CD4-positive, CD25-positive, alpha-beta regulatory T cell (primary cell): ENCODE data around the gene TMEM212. TPM values are rescaled to one million over a fixed set of nuclear protein-coding genes. Genes with fewer than 3 reads are reported as not detected.
A peak's percentile ranks its signal among the peaks of the same experiment; 100 is the strongest.

ENCODE experiments used
- ATAC-seq, 2 donors: fragments of 150-1000 bp; cut with Tn5 transposase; one replicate each; pipeline ENCODE4 v1.10.0; 2021; ENCODE audit warnings: low read depth in 2 of 2, moderate number of reproducible peaks in 2 of 2, moderate library complexity in 1 of 2
- DNase-seq, 3 donors: peaks; one replicate each; pipeline versions ENCODE4 v3.0.0 to v3.0.0-alpha.2; 2012 to 2022; ENCODE audit warnings: mixed read lengths in 1 of 3
- H3K27ac ChIP-seq: one replicate; pipeline ENCODE4 v1.7.0; 2013; ENCODE audit warnings: mild to moderate bottlenecking, low read length; ENCODE audit not compliant: insufficient read depth, poor library complexity, severe bottlenecking
- H3K27me3 ChIP-seq: one replicate; pipeline ENCODE4 v1.7.0; 2013; ENCODE audit warnings: low read length; ENCODE audit not compliant: control insufficient read depth, insufficient read depth
- H3K36me3 ChIP-seq: one replicate; pipeline ENCODE4 v1.7.0; 2013; ENCODE audit warnings: mild to moderate bottlenecking, low read length, moderate library complexity; ENCODE audit not compliant: control insufficient read depth, insufficient read depth
- H3K4me1 ChIP-seq: 2 replicates; pipeline ENCODE4 v1.7.0; 2013; ENCODE audit warnings: mild to moderate bottlenecking, low read length; ENCODE audit not compliant: insufficient read depth, control insufficient read depth, poor library complexity, severe bottlenecking
- H3K4me3 ChIP-seq: one replicate; pipeline ENCODE4 v1.7.0; 2013; ENCODE audit warnings: low read depth, mild to moderate bottlenecking, low read length, moderate library complexity
- H3K9me3 ChIP-seq, 2 experiments: 1 replicate in 1 of 2; 2 replicates in 1 of 2; pipeline ENCODE4 v1.7.0; 2013; ENCODE audit warnings: low read length in 2 of 2, mild to moderate bottlenecking in 1 of 2, moderate library complexity in 1 of 2; ENCODE audit not compliant: control insufficient read depth in 2 of 2
- H3K27ac Mint-ChIP-seq, 3 donors: one replicate each; pipeline ENCODE4 v1.8.0; 2020 to 2022; ENCODE audit warnings: mild to moderate bottlenecking in 3 of 3, mixed read lengths in 3 of 3, moderate library complexity in 2 of 3
- H3K27me3 Mint-ChIP-seq: one replicate; pipeline ENCODE4 v1.8.0; 2022; ENCODE audit warnings: mild to moderate bottlenecking, mixed read lengths
- H3K36me3 Mint-ChIP-seq: one replicate; pipeline ENCODE4 v1.8.0; 2020; ENCODE audit warnings: mixed read lengths
- H3K4me1 Mint-ChIP-seq, 4 donors: one replicate each; pipeline ENCODE4 v1.8.0; 2020 to 2022; ENCODE audit warnings: mixed read lengths in 4 of 4, mild to moderate bottlenecking in 1 of 4
- H3K4me3 Mint-ChIP-seq, 4 donors: one replicate each; pipeline ENCODE4 v1.8.0; 2020 to 2022; ENCODE audit warnings: mild to moderate bottlenecking in 4 of 4, mixed read lengths in 4 of 4, moderate library complexity in 3 of 4
- H3K9me3 Mint-ChIP-seq, 7 donors: one replicate each; pipeline ENCODE4 v1.8.0; 2020 to 2022; ENCODE audit warnings: mixed read lengths in 7 of 7, mild to moderate bottlenecking in 3 of 7, moderate library complexity in 2 of 7
- polyA plus RNA-seq, 4 donors: library from polyadenylated mRNA; unstranded; fragments of 300-500 nt; fragmentation: Illumina TruSeq; gene quantifications; one replicate each; pipeline ENCODE4 v1.2.3, GENCODE V29; 2021
- total RNA-seq: library from RNA; stranded (reverse); gene quantifications from one replicate; pipeline ENCODE4 v1.2.3, GENCODE V29; 2022

Gene TMEM212
- total and polyA plus RNA-seq, 5 donors from 2014 or later = not detected

DNA sequence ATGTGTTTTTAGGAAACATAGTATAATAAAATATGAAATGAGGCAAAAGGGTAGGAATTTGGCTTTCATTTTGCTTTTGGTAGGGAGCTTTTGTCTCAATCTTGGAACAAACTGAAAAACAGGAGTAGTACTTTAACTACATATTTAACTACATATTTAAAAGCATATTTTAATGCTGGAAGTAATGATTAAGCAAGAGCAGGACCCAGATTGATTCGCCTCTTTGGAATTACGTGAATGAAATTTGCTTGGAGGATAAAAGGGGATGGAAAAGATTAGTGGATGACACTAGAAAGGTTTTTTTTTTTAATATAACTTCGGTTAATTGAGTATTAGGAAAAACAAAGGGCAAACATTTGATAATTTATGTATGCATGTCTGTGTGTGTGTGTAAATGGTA is 11.2 kb upstream of the TMEM212 start:
- peaks cover 0 to 1% (median 0%) of the 10 kb centered on the region in 7 donors for H3K9me3 Mint-ChIP-seq
- H3K36me3 Mint-ChIP-seq = no peaks in the 10 kb centered on the region
- ATAC-seq = no peak
- Histone ChIP-seq H3K27me3 (peaks cover 6% of the 10 kb centered on the region), H3K4me3 (no peak overlapping the region), H3K36me3 (no peaks in the 10 kb centered on the region), H3K27ac (no peak overlapping the region), H3K4me1 (peaks cover 6% of the 10 kb centered on the region), H3K9me3 (no peaks in the 10 kb centered on the region)
- no peak overlapping the region for H3K4me3 Mint-ChIP-seq
- DNase-seq = no peak
- H3K27me3 Mint-ChIP-seq = peaks cover 8% of the 10 kb centered on the region
- no peak overlapping the region for H3K27ac Mint-ChIP-seq
- H3K4me1 Mint-ChIP-seq = peaks cover 5 to 21% (median 11%) of the 10 kb centered on the region in 4 donors

DNA sequence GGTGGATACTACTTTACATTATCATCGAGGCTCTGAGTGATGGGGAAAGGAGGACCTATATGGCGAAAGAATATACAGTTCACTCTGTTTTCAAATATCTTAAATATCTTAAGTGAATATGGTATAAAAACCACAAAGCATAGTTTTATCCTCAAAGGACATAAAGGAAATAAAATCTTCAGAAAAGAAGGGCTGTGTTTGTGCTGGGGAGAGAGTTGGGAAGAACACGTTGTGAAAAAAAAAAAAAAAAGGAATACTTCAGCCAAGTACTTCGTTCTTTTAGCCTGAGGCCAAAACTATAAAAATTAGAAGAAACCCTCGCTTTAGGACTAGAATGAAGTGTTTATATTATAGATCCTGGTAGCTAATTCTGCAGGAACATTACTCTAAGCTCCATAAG is 10.2 kb upstream of the TMEM212 start:
- H3K36me3 Mint-ChIP-seq = no peaks in the 10 kb centered on the region
- DNase-seq (no peak), ATAC-seq (no peak)
- H3K4me3 Mint-ChIP-seq = no peak overlapping the region
- Histone ChIP-seq H3K9me3 (no peaks in the 10 kb centered on the region), H3K27ac (no peak overlapping the region), H3K36me3 (no peaks in the 10 kb centered on the region), H3K4me3 (no peak overlapping the region), H3K27me3 (peaks cover 6% of the 10 kb centered on the region), H3K4me1 (no peaks in the 10 kb centered on the region)
- peaks cover 18% of the 10 kb centered on the region for H3K27me3 Mint-ChIP-seq
- H3K9me3 Mint-ChIP-seq = peaks cover 0 to 1% (median 0%) of the 10 kb centered on the region in 7 donors
- H3K4me1 Mint-ChIP-seq = peaks cover 2 to 12% (median 6%) of the 10 kb centered on the region in 4 donors
- no peak overlapping the region for H3K27ac Mint-ChIP-seq

DNA sequence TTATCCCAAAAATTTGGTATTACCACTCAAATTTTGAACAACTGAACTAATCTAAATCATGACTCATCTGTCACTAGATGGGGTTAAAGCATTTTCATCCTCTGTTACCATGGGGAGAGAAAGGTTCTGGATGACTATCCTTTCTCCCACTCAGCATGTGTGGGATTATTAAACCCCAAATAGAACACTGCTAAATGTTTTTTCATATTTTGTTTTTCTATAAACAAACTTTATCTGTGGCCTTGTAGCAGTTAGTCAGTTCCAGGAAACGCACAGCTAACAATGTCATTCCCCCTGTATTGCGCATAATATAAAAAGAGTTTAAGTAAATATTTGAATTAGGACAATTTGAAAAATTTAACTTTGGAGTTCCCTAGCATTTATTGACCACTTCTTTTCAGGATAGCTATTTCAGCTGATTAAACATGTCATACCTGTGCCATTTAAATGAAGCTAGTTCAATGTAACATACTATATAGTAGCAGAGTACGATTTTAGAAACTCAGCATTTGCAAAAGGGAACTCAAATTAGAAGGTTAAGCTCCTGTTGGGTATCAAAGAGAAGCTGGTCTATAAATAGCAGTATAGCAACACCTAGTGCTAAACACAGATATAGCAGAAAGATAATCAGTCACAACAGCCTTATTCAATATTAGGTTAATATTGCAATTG is 9.2 kb upstream of the TMEM212 start:
- H3K27me3 ChIP-seq = peaks cover 10% of the 10 kb centered on the region
- H3K9me3 Mint-ChIP-seq = peaks cover 0 to 1% (median 0%) of the 10 kb centered on the region in 7 donors
- H3K27ac Mint-ChIP-seq = no peak overlapping the region
- H3K4me1 ChIP-seq = no peaks in the 10 kb centered on the region
- H3K4me1 Mint-ChIP-seq = peaks cover 0 to 7% (median 4%) of the 10 kb centered on the region in 4 donors
- peaks cover 26% of the 10 kb centered on the region for H3K27me3 Mint-ChIP-seq
- no peak overlapping the region for H3K4me3 Mint-ChIP-seq
- H3K9me3 ChIP-seq = no peaks in the 10 kb centered on the region
- H3K36me3 ChIP-seq = no peaks in the 10 kb centered on the region
- H3K4me3 ChIP-seq = no peak overlapping the region
- peak in 1 of 2 donors; percentile 42 for ATAC-seq
- no peak overlapping the region for H3K27ac ChIP-seq
- DNase-seq = peak in 1 of 3 donors; percentile 34
- H3K36me3 Mint-ChIP-seq = no peaks in the 10 kb centered on the region

DNA sequence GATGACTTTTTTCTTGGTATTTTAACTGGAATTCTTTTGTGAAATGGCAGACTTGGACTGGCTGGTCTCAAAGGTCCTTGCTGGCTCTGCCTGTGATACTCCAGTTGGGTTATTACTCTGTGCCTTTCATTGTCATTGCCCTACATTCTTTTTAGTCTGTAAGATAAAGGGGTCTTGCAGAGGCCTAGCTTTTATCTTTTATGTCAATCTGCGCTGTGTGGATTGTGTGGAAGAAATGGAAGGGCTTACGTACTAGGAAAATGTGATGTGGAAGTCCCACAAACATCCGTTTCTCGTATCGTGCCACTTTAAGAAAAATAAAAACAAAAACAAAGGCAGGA is 8.7 kb upstream of the TMEM212 start:
- Histone ChIP-seq H3K36me3 (no peaks in the 10 kb centered on the region), H3K4me1 (no peaks in the 10 kb centered on the region), H3K4me3 (no peak overlapping the region), H3K27ac (no peak overlapping the region), H3K27me3 (peaks cover 10% of the 10 kb centered on the region), H3K9me3 (no peaks in the 10 kb centered on the region)
- DNase-seq = no peak
- H3K27ac Mint-ChIP-seq = no peak overlapping the region
- H3K36me3 Mint-ChIP-seq = no peaks in the 10 kb centered on the region
- H3K4me1 Mint-ChIP-seq = peaks cover 0 to 4% (median 2%) of the 10 kb centered on the region in 4 donors
- no peak overlapping the region for H3K4me3 Mint-ChIP-seq
- peaks cover 30% of the 10 kb centered on the region for H3K27me3 Mint-ChIP-seq
- no peak for ATAC-seq
- H3K9me3 Mint-ChIP-seq = peaks cover 0 to 1% (median 0%) of the 10 kb centered on the region in 7 donors

DNA sequence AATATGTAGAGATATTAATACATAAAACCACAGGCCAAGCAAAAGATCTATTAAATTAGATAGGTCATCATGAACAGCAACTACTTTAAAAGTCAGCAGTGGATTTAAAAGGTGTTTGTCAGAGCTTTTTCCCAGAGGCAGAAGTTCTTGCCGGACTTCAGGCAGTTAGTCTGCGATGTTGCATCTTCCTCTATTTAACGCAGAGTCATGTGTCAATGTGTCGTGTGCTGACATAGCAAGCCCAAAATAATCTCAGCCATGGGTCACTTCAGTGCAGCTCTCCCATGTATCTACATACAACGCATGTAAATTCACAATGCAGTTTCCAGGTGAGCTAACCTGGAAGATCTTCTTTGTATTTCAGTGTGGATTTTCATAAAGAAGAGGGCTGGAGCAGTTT is 8.0 kb upstream of the TMEM212 start:
- no peak for ATAC-seq
- H3K36me3 Mint-ChIP-seq = no peaks in the 10 kb centered on the region

DNA sequence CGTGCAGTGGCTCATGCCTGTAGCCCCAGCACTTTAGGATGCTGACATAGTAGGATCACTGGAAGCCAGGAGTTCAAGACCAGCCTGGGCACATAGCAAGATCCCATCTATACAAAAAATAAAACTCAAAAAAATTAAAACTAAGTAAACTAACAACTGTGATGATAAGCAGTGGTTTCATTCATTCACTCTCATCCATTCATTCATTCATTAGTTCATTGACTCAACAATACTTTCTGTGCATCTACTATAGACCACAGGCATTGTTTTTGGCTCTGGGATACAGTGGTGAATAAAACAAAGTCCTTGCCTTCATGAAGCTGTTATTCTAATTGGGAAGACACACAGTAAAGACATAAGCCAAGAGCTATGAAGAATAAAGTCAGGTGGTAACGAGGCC is 7.5 kb upstream of the TMEM212 start:
- H3K4me3 Mint-ChIP-seq = no peak overlapping the region
- no peaks in the 10 kb centered on the region for H3K36me3 Mint-ChIP-seq
- Histone ChIP-seq H3K27ac (no peak overlapping the region), H3K4me3 (no peak overlapping the region), H3K4me1 (no peaks in the 10 kb centered on the region), H3K36me3 (no peaks in the 10 kb centered on the region), H3K27me3 (peaks cover 15% of the 10 kb centered on the region), H3K9me3 (no peaks in the 10 kb centered on the region)
- H3K4me1 Mint-ChIP-seq = no peaks in the 10 kb centered on the region
- no peak for ATAC-seq
- DNase-seq = no peak
- H3K9me3 Mint-ChIP-seq = peaks cover 0 to 1% (median 0%) of the 10 kb centered on the region in 7 donors
- peaks cover 35% of the 10 kb centered on the region for H3K27me3 Mint-ChIP-seq
- no peak overlapping the region for H3K27ac Mint-ChIP-seq

More for the DNA sequence above, 8.0 kb upstream of the TMEM212 start:
- Histone ChIP-seq H3K4me3 (no peak overlapping the region), H3K36me3 (no peaks in the 10 kb centered on the region), H3K9me3 (no peaks in the 10 kb centered on the region), H3K4me1 (no peaks in the 10 kb centered on the region), H3K27me3 (peaks cover 10% of the 10 kb centered on the region), H3K27ac (no peak overlapping the region)
- peaks cover 0 to 1% (median 0%) of the 10 kb centered on the region in 7 donors for H3K9me3 Mint-ChIP-seq
- no peaks in the 10 kb centered on the region for H3K4me1 Mint-ChIP-seq
- H3K4me3 Mint-ChIP-seq = no peak overlapping the region
- H3K27me3 Mint-ChIP-seq = peaks cover 34% of the 10 kb centered on the region
- DNase-seq = no peak
- no peak overlapping the region for H3K27ac Mint-ChIP-seq

DNA sequence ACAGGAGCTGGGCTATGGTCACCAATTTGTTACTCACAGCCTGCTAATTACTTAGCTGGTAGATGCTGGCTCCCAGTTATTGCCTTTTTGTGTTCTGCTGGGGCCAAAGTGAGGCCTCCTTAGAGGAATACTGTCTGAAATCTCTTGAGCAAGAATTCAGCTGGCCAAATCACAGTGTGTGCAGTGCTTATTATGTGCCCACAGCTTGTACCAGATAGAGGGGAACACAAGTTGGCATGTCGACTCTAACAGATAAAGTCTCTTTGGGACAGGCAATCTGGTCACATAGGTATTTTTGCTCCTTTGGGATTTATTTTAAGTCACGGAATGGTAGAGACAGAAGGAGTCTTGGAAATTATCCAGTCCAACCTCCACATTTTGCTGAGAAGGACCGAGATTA is 6.3 kb upstream of the TMEM212 start:
- H3K36me3 Mint-ChIP-seq = no peaks in the 10 kb centered on the region
- no peaks in the 10 kb centered on the region for H3K9me3 ChIP-seq

DNA sequence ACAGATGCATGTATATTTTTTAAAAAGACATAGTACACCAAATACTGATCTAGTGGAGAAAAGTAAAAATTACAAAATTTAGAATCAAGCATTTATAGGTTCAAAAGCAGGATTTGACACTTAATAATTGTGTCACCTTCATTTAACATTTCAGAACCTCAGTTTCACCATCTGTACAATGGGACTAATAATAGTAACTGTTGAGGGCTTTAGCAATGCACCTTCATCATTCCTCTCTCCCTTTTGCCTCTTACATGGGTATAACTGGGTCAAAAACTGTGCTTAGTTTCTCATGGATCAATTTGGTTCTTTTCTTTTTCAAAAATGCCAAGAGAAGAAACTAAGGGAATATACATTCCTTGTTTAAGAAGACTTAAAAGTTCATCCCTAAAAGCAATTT is 5.5 kb upstream of the TMEM212 start:
- H3K4me1 ChIP-seq = no peaks in the 10 kb centered on the region
- no peak overlapping the region for H3K4me3 Mint-ChIP-seq
- DNase-seq = no peak
- H3K27ac ChIP-seq = no peak overlapping the region
- no peak overlapping the region for H3K27ac Mint-ChIP-seq
- ATAC-seq = no peak
- H3K36me3 Mint-ChIP-seq = no peaks in the 10 kb centered on the region
- H3K27me3 ChIP-seq = peaks cover 17% of the 10 kb centered on the region
- H3K4me1 Mint-ChIP-seq = peaks cover 0 to 3% (median 0%) of the 10 kb centered on the region in 4 donors
- no peaks in the 10 kb centered on the region for H3K36me3 ChIP-seq
- no peaks in the 10 kb centered on the region for H3K9me3 ChIP-seq
- peaks cover 0 to 1% (median 0%) of the 10 kb centered on the region in 7 donors for H3K9me3 Mint-ChIP-seq
- no peak overlapping the region for H3K4me3 ChIP-seq
- peaks cover 31% of the 10 kb centered on the region for H3K27me3 Mint-ChIP-seq

More for the DNA sequence above, 6.3 kb upstream of the TMEM212 start:
- Mint-ChIP-seq H3K4me3 (no peak overlapping the region), H3K27ac (no peak overlapping the region), H3K4me1 (peaks cover 0 to 3% (median 0%) of the 10 kb centered on the region in 4 donors), H3K27me3 (peaks cover 35% of the 10 kb centered on the region), H3K9me3 (peaks cover 0 to 1% (median 0%) of the 10 kb centered on the region in 7 donors)
- Histone ChIP-seq H3K36me3 (no peaks in the 10 kb centered on the region), H3K4me1 (no peaks in the 10 kb centered on the region), H3K4me3 (no peak overlapping the region), H3K27ac (no peak overlapping the region), H3K27me3 (peaks cover 20% of the 10 kb centered on the region)
- DNase-seq = no peak
- no peak for ATAC-seq
